Left lung (tissue), 10 donors: ENCODE data around the gene CEP89. TPM values are rescaled to one million over a fixed set of nuclear protein-coding genes. Genes with fewer than 3 reads are reported as not detected.

Source experiments
- ATAC-seq: fragments of 200-7000 bp; cut with Tn5 transposase; one replicate; pipeline ENCODE4 v1.9.1; 2020; ENCODE audit warnings: moderate library complexity
- DNase-seq, 4 donors: peaks; one replicate each; pipeline ENCODE4 v3.0.0-alpha.2; 2013 to 2020
- H3K27ac ChIP-seq, 2 donors: fragments of 200-600 bp; sonication (generic) in 1 of 2; one replicate each; pipeline versions ENCODE4 v1.5.0 to v1.8.0; 2020 to 2021
- H3K27me3 ChIP-seq, 2 donors: fragments of 200-600 bp; sonication (generic) in 1 of 2; one replicate each; pipeline versions ENCODE4 v1.5.0 to v1.8.0; 2020 to 2021
- H3K36me3 ChIP-seq, 2 donors: fragments of 200-600 bp; sonication (generic) in 1 of 2; one replicate each; pipeline versions ENCODE4 v1.5.0 to v1.8.0; 2020 to 2021
- H3K4me1 ChIP-seq, 2 donors: fragments of 200-600 bp; one replicate each; pipeline ENCODE4 v1.8.0; 2021
- H3K4me3 ChIP-seq, 2 donors: fragments of 200-600 bp; sonication (generic) in 1 of 2; one replicate each; pipeline versions ENCODE4 v1.5.0 to v1.8.0; 2020 to 2021; ENCODE audit warnings: mild to moderate bottlenecking in 1 of 2
- H3K9me3 ChIP-seq, 2 donors: fragments of 200-600 bp; sonication (generic) in 1 of 2; one replicate each; pipeline versions ENCODE4 v1.5.0 to v1.8.0; 2020 to 2021
- intact Hi-C, 2 donors: fragments of 100-400 bp; cut with DNase I; formaldehyde crosslinking; loops; one replicate each; pipeline versions ENCODE4 v1.11.2 to v1.14.2; 2022
- polyA plus RNA-seq, 6 donors: library from polyadenylated mRNA; unstranded; fragments of 120-200 nt; gene quantifications; one replicate each; pipeline ENCODE4 v1.2.1, GENCODE V29; 2013; ENCODE audit not compliant: insufficient read length in 6 of 6
- total RNA-seq, 2 donors: library from RNA; stranded (reverse); fragmentation: NEBNext Ultra II Directional; extraction: Animal tissue kit (Norgen Biotek cat#: 25700); gene quantifications; one replicate each; pipeline ENCODE4 v1.2.1, GENCODE V29; 2021
- TF ChIP-seq, protein P1 (sequence below), 2 donors: fragments of 200-600 bp; sonication (generic) in 1 of 2; IDR thresholded peaks; one replicate each; pipeline versions ENCODE4 v1.5.0 to v1.8.0; 2021; ENCODE audit warnings: antibody characterized with exemption in 2 of 2
- donor health status: DM: no; HTN: yes; CAD: no.
- donor health status: DM: no; HTN: no; CAD: no.

Gene CEP89
- total and polyA plus RNA-seq, 8 donors, result 19.1 to 37.9 (median 32.3) TPM

DNA sequence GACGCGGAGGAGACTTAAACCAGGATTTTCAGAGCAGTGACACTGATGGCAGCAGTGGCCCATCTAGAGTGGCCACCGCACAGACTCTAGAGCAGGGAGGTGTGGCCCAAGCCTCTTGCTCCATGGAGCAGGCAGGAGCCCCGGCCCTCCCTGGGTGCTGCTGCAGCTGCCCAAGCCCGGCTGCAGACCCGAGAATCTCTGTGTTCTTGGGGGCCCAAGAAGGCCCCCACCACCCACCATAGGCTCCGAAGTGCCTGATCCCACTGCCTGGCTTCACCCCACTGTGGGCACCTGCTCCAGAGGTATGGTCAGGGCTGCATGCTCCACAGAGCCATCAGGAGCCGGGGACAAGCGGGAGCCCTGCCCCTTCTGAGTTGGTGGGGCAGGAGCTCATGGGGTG is 36.1 kb downstream of the CEP89 start:
- H3K4me1 ChIP-seq, result no peaks in the 10 kb centered on the region
- no peak overlapping the region for H3K4me3 ChIP-seq
- ATAC-seq (no peak), DNase-seq (no peak)
- peaks cover 0 to 77% of the 10 kb centered on the region in 2 donors for H3K36me3 ChIP-seq
- no peaks in the 10 kb centered on the region for H3K27me3 ChIP-seq
- TF ChIP-seq, protein P1, sequence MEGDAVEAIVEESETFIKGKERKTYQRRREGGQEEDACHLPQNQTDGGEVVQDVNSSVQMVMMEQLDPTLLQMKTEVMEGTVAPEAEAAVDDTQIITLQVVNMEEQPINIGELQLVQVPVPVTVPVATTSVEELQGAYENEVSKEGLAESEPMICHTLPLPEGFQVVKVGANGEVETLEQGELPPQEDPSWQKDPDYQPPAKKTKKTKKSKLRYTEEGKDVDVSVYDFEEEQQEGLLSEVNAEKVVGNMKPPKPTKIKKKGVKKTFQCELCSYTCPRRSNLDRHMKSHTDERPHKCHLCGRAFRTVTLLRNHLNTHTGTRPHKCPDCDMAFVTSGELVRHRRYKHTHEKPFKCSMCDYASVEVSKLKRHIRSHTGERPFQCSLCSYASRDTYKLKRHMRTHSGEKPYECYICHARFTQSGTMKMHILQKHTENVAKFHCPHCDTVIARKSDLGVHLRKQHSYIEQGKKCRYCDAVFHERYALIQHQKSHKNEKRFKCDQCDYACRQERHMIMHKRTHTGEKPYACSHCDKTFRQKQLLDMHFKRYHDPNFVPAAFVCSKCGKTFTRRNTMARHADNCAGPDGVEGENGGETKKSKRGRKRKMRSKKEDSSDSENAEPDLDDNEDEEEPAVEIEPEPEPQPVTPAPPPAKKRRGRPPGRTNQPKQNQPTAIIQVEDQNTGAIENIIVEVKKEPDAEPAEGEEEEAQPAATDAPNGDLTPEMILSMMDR (IDR thresholded peaks at IDR 0.05), result no peak
- H3K27ac ChIP-seq, result no peak overlapping the region
- H3K9me3 ChIP-seq, result no peaks in the 10 kb centered on the region
- intact Hi-C loops, result no loop called here

DNA sequence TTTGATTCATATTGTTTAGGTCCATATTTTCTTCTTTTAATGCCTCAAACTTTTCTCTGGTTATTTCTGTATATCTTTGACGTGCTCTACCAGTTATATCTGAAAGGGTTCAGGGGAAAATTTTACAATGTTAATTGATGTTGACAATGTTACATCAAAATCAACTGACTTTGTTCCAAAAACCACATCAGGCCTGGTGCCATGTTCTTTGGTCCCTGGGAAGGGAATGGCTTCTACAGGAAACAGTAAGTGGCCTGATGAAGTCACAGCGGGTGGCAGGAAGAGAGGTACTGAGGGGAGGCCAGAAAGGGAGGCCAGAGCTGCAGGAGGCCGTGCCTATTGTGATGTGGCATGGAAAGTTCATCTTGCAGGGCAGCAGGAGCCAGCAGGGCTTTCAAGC is 38.2 kb downstream of the CEP89 start:
- H3K36me3 ChIP-seq, result peaks cover 0 to 82% of the 10 kb centered on the region in 2 donors
- H3K4me3 ChIP-seq, result no peak overlapping the region
- DNase-seq, result no peak
- H3K27ac ChIP-seq, result no peak overlapping the region
- H3K27me3 ChIP-seq, result no peaks in the 10 kb centered on the region
- intact Hi-C loops, result no loop called here
- peaks cover 0 to 2% of the 10 kb centered on the region in 2 donors for H3K9me3 ChIP-seq
- H3K4me1 ChIP-seq, result no peaks in the 10 kb centered on the region
- ATAC-seq, result no peak
- TF ChIP-seq, protein P1 (IDR thresholded peaks at IDR 0.05), result no peak

DNA sequence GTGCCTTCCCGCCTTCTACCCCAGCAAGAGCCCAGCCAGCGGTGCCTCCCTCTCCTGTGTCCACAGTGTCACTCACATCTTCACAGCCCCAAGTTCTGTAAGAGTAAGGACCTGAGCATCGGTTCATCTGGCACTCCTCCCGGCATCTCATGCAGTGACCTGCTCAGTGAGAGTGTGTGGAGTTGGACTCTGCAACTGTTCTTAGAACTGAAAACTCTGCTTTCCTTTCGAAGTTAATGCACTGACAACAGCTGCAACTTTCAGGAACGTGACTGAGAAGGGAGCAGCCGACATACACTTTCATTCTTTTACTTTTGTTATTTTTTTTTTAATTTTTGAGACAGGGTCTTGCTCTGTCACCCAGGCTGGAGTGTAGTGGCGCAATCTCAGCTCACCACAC is 41.2 kb downstream of the CEP89 start:
- no peak for ATAC-seq
- no peak overlapping the region for H3K4me3 ChIP-seq
- TF ChIP-seq, protein P1 (IDR thresholded peaks at IDR 0.05), result no peak
- H3K27me3 ChIP-seq, result no peaks in the 10 kb centered on the region
- H3K36me3 ChIP-seq, result peaks cover 0 to 74% of the 10 kb centered on the region in 2 donors
- intact Hi-C loops, result no loop called here
- DNase-seq, result no peak
- H3K4me1 ChIP-seq, result no peaks in the 10 kb centered on the region
- H3K27ac ChIP-seq, result no peak overlapping the region
- H3K9me3 ChIP-seq, result peaks cover 0 to 10% of the 10 kb centered on the region in 2 donors

DNA sequence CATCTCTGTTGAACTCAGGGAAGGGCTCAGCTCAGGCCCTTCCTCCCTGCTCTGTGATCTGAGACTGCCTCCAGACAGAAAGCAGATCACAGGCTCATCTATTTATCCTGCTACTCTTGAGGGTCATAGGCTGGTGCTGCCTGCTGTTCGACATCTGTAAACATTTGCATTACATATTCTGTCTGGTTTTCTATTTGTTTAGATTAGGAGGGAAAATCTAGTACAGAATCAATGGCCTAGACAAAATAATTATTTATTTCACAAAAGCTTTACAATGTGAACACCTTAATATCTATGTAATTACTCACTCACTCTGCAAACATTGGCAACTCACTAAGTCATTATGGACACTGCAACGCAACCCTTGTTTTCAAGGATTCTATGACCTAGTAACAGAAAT is 43.0 kb downstream of the CEP89 start:
- Histone ChIP-seq H3K4me1 (no peaks in the 10 kb centered on the region), H3K27ac (no peak overlapping the region), H3K4me3 (no peak overlapping the region), H3K36me3 (peaks cover 0 to 72% of the 10 kb centered on the region in 2 donors), H3K9me3 (peaks cover 0 to 10% of the 10 kb centered on the region in 2 donors), H3K27me3 (no peaks in the 10 kb centered on the region)
- DNase-seq (no peak), ATAC-seq (peak; percentile 30)
- TF ChIP-seq, protein P1 (IDR thresholded peaks at IDR 0.05), result no peak
- intact Hi-C loops, result no loop called here

DNA sequence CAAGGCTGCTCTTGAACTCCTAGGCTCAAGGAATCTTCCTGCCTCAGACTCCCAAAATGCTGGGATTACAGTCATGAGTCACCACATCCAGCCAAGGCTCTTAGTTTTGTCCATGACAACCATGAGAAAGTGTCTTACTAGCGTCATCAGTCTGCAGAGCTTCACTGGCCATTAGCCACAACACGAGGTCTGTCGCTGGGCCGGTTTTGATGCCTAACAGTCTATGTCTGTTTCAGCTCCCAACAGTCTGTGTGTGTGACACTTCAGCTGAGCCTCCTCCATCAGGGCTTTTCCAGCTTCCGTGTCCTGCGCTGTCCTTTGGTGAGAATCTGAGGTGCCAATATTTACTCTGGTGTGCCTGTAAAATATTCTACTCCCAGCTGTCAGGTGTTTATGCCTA is 47.6 kb downstream of the CEP89 start:
- Histone ChIP-seq H3K36me3 (peaks cover 0 to 71% of the 10 kb centered on the region in 2 donors), H3K4me1 (no peaks in the 10 kb centered on the region), H3K27ac (no peak overlapping the region), H3K9me3 (peaks cover 0 to 10% of the 10 kb centered on the region in 2 donors), H3K27me3 (no peaks in the 10 kb centered on the region), H3K4me3 (no peak overlapping the region)
- DNase-seq (no peak), ATAC-seq (no peak)
- TF ChIP-seq, protein P1 (IDR thresholded peaks at IDR 0.05), result no peak
- intact Hi-C loops, result no loop called here
